ENCODE results near the gene MTHFD2. TPM values are rescaled to one million over a fixed set of nuclear protein-coding genes. Genes with fewer than 3 reads are reported as not detected.

The MTHFD2 gene
- total and polyA plus RNA-seq, 2 donors from 2014 or later = 19.0 to 69.6 TPM

GRCh38 chr2:74221604-74222299, 23.3 kb downstream of the MTHFD2 start:
- Histone ChIP-seq H3K27ac (ENCODE audit: low read depth in 2 of 2, low read length in 2 of 2) (no peak overlapping the region), H3K9me3 (ENCODE audit: control insufficient read depth in 2 of 3, insufficient read depth in 1 of 3, low read length in 3 of 3) (no peaks in the 10 kb centered on the region), H3K4me3 (ENCODE audit: low read length in 3 of 3) (no peak overlapping the region), H3K4me1 (ENCODE audit: control insufficient read depth in 2 of 3, insufficient read depth in 2 of 3, low read depth in 1 of 3, low read length in 3 of 3) (peaks cover 0 to 2% (median 0%) of the 10 kb centered on the region in 3 donors), H3K9ac (ENCODE audit: low read length in 3 of 3) (no peak overlapping the region), H3K36me3 (ENCODE audit: control insufficient read depth in 2 of 3, insufficient read depth in 3 of 3, low read length in 3 of 3) (no peaks in the 10 kb centered on the region), H3K27me3 (ENCODE audit: control insufficient read depth, insufficient read depth, low read length) (no peaks in the 10 kb centered on the region)
- no peak for FAIRE-seq
- TF ChIP-seq, protein P1, sequence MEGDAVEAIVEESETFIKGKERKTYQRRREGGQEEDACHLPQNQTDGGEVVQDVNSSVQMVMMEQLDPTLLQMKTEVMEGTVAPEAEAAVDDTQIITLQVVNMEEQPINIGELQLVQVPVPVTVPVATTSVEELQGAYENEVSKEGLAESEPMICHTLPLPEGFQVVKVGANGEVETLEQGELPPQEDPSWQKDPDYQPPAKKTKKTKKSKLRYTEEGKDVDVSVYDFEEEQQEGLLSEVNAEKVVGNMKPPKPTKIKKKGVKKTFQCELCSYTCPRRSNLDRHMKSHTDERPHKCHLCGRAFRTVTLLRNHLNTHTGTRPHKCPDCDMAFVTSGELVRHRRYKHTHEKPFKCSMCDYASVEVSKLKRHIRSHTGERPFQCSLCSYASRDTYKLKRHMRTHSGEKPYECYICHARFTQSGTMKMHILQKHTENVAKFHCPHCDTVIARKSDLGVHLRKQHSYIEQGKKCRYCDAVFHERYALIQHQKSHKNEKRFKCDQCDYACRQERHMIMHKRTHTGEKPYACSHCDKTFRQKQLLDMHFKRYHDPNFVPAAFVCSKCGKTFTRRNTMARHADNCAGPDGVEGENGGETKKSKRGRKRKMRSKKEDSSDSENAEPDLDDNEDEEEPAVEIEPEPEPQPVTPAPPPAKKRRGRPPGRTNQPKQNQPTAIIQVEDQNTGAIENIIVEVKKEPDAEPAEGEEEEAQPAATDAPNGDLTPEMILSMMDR (IDR thresholded peaks at IDR 0.05; ENCODE audit: borderline replicate concordance, extremely low read depth, insufficient read depth) = no peak
- no peak for DNase-seq
- intact Hi-C loops (cut with DNase I) = no loop called here

- H3K27ac ChIP-seq (ENCODE audit: low read depth in 2 of 2, low read length in 2 of 2) = no peak overlapping the region
- intact Hi-C loops (cut with DNase I) = no loop called here
- no peak overlapping the region for H3K4me3 ChIP-seq (ENCODE audit: low read length in 3 of 3)
- TF ChIP-seq, protein P1 (IDR thresholded peaks at IDR 0.05; ENCODE audit: borderline replicate concordance, extremely low read depth, insufficient read depth) = no peak
- peaks cover 0 to 5% (median 0%) of the 10 kb centered on the region in 3 donors for H3K4me1 ChIP-seq (ENCODE audit: control insufficient read depth in 2 of 3, insufficient read depth in 2 of 3, low read depth in 1 of 3, low read length in 3 of 3)
- no peaks in the 10 kb centered on the region for H3K27me3 ChIP-seq (ENCODE audit: control insufficient read depth, insufficient read depth, low read length)
- DNase-seq = no peak
- no peak overlapping the region for H3K9ac ChIP-seq (ENCODE audit: low read length in 3 of 3)
- FAIRE-seq = no peak
- no peaks in the 10 kb centered on the region for H3K9me3 ChIP-seq (ENCODE audit: control insufficient read depth in 2 of 3, insufficient read depth in 1 of 3, low read length in 3 of 3)
- H3K36me3 ChIP-seq (ENCODE audit: control insufficient read depth in 2 of 3, insufficient read depth in 3 of 3, low read length in 3 of 3) = no peaks in the 10 kb centered on the region
Observed at GRCh38 chr2:74222300-74222650, 23.9 kb downstream of the MTHFD2 start.

DNA sequence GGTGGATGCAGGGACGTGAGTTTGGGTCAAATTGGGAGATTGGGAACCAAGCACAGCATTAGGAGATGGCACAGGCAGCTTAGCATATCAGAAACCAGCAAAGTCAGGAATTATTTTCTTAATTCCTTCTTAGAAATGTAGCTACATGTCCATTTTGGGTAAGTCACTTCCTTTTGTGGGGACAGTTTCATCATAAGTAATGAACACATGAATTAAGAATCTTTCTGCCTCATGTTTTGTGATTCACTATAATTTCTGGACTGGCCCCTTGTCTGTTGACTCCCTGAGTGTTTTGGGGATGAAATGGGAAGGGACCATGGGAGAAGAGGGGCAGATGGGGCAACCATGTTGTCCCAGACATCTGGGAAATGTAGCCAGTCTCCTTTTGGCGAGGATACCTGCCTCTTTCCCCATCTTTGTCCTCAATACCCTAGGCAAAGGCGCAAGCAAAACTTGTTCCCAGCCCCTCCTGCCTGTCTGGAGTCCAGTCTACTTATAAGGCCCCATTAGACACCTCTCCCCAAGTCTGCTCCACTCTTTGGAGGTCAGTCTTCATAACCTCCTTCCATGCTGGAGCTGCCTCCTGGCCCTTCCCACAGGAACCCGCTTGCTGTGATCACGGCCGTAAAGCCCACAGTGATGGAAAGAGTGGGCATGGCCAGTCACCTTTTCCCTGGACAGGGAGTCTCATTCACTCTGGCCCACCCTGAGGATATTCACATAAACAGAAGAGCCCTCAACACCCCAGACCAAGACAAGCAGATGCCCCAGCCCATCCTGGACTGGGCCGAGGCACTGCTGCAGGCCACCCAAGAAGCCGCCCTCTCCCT, 25.7 kb downstream of the MTHFD2 start:
- TF ChIP-seq, protein P1 (IDR thresholded peaks at IDR 0.05; ENCODE audit: borderline replicate concordance, extremely low read depth, insufficient read depth) = no peak
- FAIRE-seq (no peak), DNase-seq (no peak)
- Histone ChIP-seq H3K4me3 (ENCODE audit: low read length in 3 of 3) (no peak overlapping the region), H3K9me3 (ENCODE audit: control insufficient read depth in 2 of 3, insufficient read depth in 1 of 3, low read length in 3 of 3) (no peaks in the 10 kb centered on the region), H3K4me1 (ENCODE audit: control insufficient read depth in 2 of 3, insufficient read depth in 2 of 3, low read depth in 1 of 3, low read length in 3 of 3) (peaks cover 0 to 5% (median 0%) of the 10 kb centered on the region in 3 donors), H3K27ac (ENCODE audit: low read depth in 2 of 2, low read length in 2 of 2) (no peak overlapping the region), H3K36me3 (ENCODE audit: control insufficient read depth in 2 of 3, insufficient read depth in 3 of 3, low read length in 3 of 3) (no peaks in the 10 kb centered on the region), H3K27me3 (ENCODE audit: control insufficient read depth, insufficient read depth, low read length) (no peaks in the 10 kb centered on the region), H3K9ac (ENCODE audit: low read length in 3 of 3) (no peak overlapping the region)
- intact Hi-C loops (cut with DNase I) = no loop called here
